ENCODE measurements around the gene KIAA1671.

Gene KIAA1671

DNA sequence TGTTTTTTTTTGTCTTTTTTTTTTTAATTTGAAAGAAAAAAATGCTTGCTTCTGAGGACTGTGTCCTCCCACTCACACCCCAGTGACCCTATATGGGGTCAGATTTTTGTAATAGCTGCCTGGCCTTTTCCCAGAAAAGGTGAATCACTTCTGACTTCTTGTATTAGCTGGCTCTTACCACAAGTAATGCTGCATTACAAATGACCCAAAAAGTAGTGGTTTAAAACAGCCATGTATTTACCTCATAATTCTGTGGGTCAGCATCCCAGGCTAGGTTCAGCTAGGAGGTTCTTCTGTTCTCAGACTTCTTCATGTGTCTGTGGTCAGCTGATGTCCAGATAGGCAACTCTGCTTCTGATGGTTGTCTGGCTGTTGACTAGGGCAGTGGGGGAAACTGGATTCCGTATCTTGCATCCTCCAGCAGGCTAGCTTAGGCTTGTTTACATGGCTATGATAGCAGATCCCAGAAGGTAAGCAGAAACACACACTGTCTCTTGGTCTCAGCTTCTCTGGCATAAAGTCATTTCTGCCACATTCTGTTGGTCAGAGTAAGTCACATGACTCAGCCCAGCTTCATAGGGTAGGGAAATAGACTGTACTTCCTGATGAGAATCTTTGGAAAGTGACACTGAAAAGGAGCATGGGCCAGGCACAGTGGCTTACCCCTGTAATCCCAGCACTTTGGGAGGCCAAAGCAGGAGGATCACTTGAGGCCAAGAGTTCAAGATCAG lies 25.5 kb upstream of the KIAA1671 start:
- no peak overlapping the region for H2AFZ ChIP-seq (ENCODE audit: low read length)
- H3F3A ChIP-seq (ENCODE audit: insufficient read depth, low read length), result no peaks in the 10 kb centered on the region
- no peaks in the 10 kb centered on the region for H3K9me3 ChIP-seq (ENCODE audit: low read length)
- H3K36me3 ChIP-seq (ENCODE audit: insufficient read depth, low read length), result no peaks in the 10 kb centered on the region
- no peak overlapping the region for H3K9ac ChIP-seq (ENCODE audit: low read length)
- H3K27me3 ChIP-seq (ENCODE audit: insufficient read depth, low read length), result no peaks in the 10 kb centered on the region
- H3K4me1 ChIP-seq (ENCODE audit: insufficient read depth, low read length, severe bottlenecking), result no peaks in the 10 kb centered on the region
- H3K4me2 ChIP-seq (ENCODE audit: low read length), result no peak overlapping the region
- no peak overlapping the region for H3K27ac ChIP-seq (ENCODE audit: low read depth, low read length, poor library complexity, severe bottlenecking)
- H4K20me1 ChIP-seq (ENCODE audit: insufficient read depth, low read length), result no peaks in the 10 kb centered on the region
- H3K79me2 ChIP-seq (ENCODE audit: insufficient read depth, low read length), result no peaks in the 10 kb centered on the region
- TF ChIP-seq EZH2 (IDR thresholded peaks at IDR 0.05; ENCODE audit: borderline replicate concordance, low read length) (no peak), CTCF (IDR thresholded peaks at IDR 0.05; ENCODE audit: low read length) (no peak)
- H3K4me3 ChIP-seq (ENCODE audit: low read depth, low read length, poor library complexity, severe bottlenecking), result no peak overlapping the region
- H3K9me2 ChIP-seq (ENCODE audit: low read depth, low read length), result no peaks in the 10 kb centered on the region

- Histone ChIP-seq H3K4me2 (ENCODE audit: low read length) (no peak overlapping the region), H3K4me3 (ENCODE audit: low read depth, low read length, poor library complexity, severe bottlenecking) (no peak overlapping the region), H3K9ac (ENCODE audit: low read length) (no peak overlapping the region), H3K79me2 (ENCODE audit: insufficient read depth, low read length) (no peaks in the 10 kb centered on the region), H3K9me3 (ENCODE audit: low read length) (no peaks in the 10 kb centered on the region), H3K27me3 (ENCODE audit: insufficient read depth, low read length) (no peaks in the 10 kb centered on the region), H3K9me2 (ENCODE audit: low read depth, low read length) (no peaks in the 10 kb centered on the region), H3F3A (ENCODE audit: insufficient read depth, low read length) (no peaks in the 10 kb centered on the region), H3K27ac (ENCODE audit: low read depth, low read length, poor library complexity, severe bottlenecking) (no peak overlapping the region), H3K4me1 (ENCODE audit: insufficient read depth, low read length, severe bottlenecking) (no peaks in the 10 kb centered on the region), H4K20me1 (ENCODE audit: insufficient read depth, low read length) (no peaks in the 10 kb centered on the region), H3K36me3 (ENCODE audit: insufficient read depth, low read length) (no peaks in the 10 kb centered on the region), H2AFZ (ENCODE audit: low read length) (no peak overlapping the region)
- TF ChIP-seq EZH2 (IDR thresholded peaks at IDR 0.05; ENCODE audit: borderline replicate concordance, low read length) (no peak), CTCF (IDR thresholded peaks at IDR 0.05; ENCODE audit: low read length) (no peak)
These were observed 24.2 kb upstream of the KIAA1671 start for GRCh38 chr22:24928322-24928721.

GRCh38 chr22:24930678-24931077 lies 21.8 kb upstream of the KIAA1671 start:
- TF ChIP-seq EZH2 (IDR thresholded peaks at IDR 0.05; ENCODE audit: borderline replicate concordance, low read length), result no peak
- TF ChIP-seq CTCF (IDR thresholded peaks at IDR 0.05; ENCODE audit: low read length), result no peak
- no peaks in the 10 kb centered on the region for H3K4me1 ChIP-seq (ENCODE audit: insufficient read depth, low read length, severe bottlenecking)
- no peak overlapping the region for H3K27ac ChIP-seq (ENCODE audit: low read depth, low read length, poor library complexity, severe bottlenecking)
- no peak overlapping the region for H2AFZ ChIP-seq (ENCODE audit: low read length)
- H3K4me3 ChIP-seq (ENCODE audit: low read depth, low read length, poor library complexity, severe bottlenecking), result no peak overlapping the region
- no peak overlapping the region for H3K9ac ChIP-seq (ENCODE audit: low read length)
- no peaks in the 10 kb centered on the region for H4K20me1 ChIP-seq (ENCODE audit: insufficient read depth, low read length)
- H3K9me3 ChIP-seq (ENCODE audit: low read length), result no peaks in the 10 kb centered on the region
- no peaks in the 10 kb centered on the region for H3K9me2 ChIP-seq (ENCODE audit: low read depth, low read length)
- no peak overlapping the region for H3K4me2 ChIP-seq (ENCODE audit: low read length)
- no peaks in the 10 kb centered on the region for H3K79me2 ChIP-seq (ENCODE audit: insufficient read depth, low read length)
- H3K27me3 ChIP-seq (ENCODE audit: insufficient read depth, low read length), result no peaks in the 10 kb centered on the region
- no peaks in the 10 kb centered on the region for H3F3A ChIP-seq (ENCODE audit: insufficient read depth, low read length)
- no peaks in the 10 kb centered on the region for H3K36me3 ChIP-seq (ENCODE audit: insufficient read depth, low read length)
